Measurements from ENCODE around the gene MAP3K15.
A peak's percentile ranks its signal among the peaks of the same experiment; 100 is the strongest.

MAP3K15 gene

GRCh38 chrX:19343535-19344408 lies 171.5 kb downstream of the MAP3K15 start, which contains the start of gene PDHA1:
Gene PDHA1 (plus strand): TSS chrX:19343927. CDS start chrX:19344038, 111 bp downstream.
- peak; percentile 99 for ATAC-seq
- DNase-seq: peak; percentile 90

GRCh38 chrX:19343085-19343534 lies 172.2 kb downstream of the MAP3K15 start:
- no peak for DNase-seq
- ATAC-seq: no peak

DNA sequence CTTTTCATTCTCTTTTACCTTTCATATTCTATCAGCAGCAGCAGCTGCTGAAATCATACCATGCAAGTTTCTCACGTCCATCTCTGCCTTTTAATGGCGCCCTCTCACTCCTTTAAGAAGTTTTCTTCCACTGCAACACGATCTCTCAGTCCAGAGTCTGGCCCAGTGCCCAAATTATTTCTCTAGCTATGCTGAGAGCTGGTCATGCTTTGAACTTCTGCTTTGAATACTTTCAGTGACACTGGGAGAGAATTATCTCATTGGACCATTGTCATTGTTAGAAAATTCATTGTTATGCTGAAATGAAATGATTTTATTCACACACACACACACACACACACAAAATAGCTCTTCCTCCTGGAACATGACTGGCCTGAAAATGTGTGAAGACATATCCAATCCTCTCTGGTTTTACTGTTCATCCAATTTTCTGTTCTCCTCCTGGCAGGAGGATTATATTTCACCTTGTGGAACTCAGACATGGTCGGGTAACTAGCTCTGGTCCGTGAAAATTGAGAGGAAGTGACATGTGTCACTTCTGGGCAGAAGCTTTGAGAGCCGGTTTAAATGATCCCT lies 172.9 kb downstream of the MAP3K15 start:
- DNase-seq: no peak

DNA sequence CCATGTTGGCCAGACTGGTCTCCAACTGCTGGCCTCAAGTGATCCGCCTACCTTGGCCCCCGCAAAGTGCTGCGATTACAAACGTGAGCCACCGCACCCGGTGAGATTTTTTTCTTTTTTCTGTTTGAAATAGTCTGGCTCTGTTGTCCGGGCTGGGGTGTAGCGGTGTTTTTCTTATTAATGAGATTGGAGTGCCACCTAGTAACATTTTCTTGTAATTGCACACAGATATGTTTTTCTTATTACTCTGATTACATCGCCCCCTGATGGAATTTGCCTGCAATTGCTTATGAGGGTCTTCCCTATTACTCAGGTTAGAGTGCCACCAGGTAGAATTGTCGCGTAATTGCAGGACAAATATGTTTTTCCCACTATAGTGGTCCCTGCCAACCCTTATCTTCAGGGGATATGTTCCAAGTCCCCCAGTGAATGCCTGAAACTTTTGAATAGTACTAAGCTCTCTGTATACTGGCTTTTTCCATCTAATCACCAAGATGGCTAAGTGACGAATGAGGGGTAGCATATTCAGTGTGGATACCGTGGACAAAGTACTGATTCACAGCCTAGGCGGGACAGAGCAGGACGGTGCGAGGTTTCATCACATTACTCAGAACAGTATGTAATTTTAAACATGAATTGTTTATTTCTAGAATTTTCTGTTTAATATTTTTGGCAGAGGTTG lies 180.2 kb downstream of the MAP3K15 start:
- DNase-seq (peak; percentile 8), ATAC-seq (peak; percentile 28)

More for the DNA sequence above, 172.9 kb downstream of the MAP3K15 start:
- ATAC-seq: no peak

- DNase-seq: no peak
Measured at GRCh38 chrX:19332983-19333382, 182.3 kb downstream of the MAP3K15 start.

DNA sequence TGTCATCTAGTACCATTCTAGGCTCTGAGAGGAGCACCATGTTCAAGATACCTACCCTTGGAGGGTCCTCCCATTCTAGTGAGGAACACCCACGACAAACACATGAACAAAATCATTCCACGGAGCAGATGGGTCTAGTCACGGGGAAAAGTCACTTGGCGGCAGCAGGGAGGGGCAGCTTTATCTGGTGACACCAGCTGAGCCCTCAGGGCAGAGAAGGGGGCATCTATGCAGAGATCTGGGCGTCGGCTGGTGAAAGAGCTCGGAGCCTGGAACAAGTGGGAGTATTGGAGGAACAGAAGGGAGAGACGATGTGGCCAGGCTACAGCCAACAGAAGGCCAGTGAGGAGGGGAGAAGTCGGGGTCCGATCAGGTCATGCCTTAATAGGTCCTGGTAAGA lies 183.5 kb downstream of the MAP3K15 start:
- no peak for DNase-seq
- no peak for ATAC-seq

More at GRCh38 chrX:19332983-19333382, 182.3 kb downstream of the MAP3K15 start:
- no peak for ATAC-seq

DNA sequence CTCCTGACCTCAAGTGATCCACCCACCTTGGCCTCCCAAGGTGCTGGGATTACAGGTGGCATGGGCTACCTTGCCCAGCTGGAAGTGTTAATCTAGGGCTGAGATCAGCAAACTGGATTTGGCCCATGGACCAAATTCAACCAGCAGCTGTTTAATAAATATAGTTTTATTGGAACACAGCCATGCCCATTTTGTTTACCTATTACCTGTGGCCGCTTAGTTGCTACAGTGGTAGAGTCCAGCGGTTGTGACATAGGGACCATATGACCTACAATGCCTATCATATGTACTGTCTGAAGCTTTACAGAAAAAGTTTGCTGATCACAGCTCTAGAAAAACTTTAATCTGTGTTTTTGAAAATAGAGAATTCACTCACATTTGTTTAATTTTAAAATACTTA lies 188.7 kb downstream of the MAP3K15 start:
- ATAC-seq (no peak), DNase-seq (no peak)
